ENCODE results near the gene MLLT3.

GRCh38 chr9:20391208-20391607 lies 231.1 kb downstream of the MLLT3 start:
- no peak for TF ChIP-seq CTCF (IDR thresholded peaks at IDR 0.05; ENCODE audit: control extremely low read depth in 1 of 3, insufficient read depth in 1 of 3, low read depth in 1 of 3, low read length in 3 of 3)
- no peak for TF ChIP-seq EZH2 (IDR thresholded peaks at IDR 0.05; ENCODE audit: low read depth, low read length, severe bottlenecking)
- TF ChIP-seq POLR2A (IDR thresholded peaks at IDR 0.05; ENCODE audit: control extremely low read depth in 1 of 2, low read depth in 2 of 2, low read length in 2 of 2): no peak
- TF ChIP-seq YY1 (IDR thresholded peaks at IDR 0.05; ENCODE audit: low read depth, low read length): no peak
- no peak for TF ChIP-seq BRCA1 (IDR thresholded peaks at IDR 0.05; ENCODE audit: low read depth, low read length)
- TF ChIP-seq POLR2AphosphoS5 (IDR thresholded peaks at IDR 0.05; ENCODE audit: low read depth, low read length): no peak
- TF ChIP-seq EGR1 (IDR thresholded peaks at IDR 0.05; ENCODE audit: borderline replicate concordance, low read depth, low read length): no peak
- no peak for TF ChIP-seq EP300 (IDR thresholded peaks at IDR 0.05; ENCODE audit: borderline replicate concordance in 1 of 2, low read depth in 2 of 2, low read length in 2 of 2)
- TF ChIP-seq TAF1 (IDR thresholded peaks at IDR 0.05; ENCODE audit: low read depth, low read length): no peak
- TF ChIP-seq TBP (IDR thresholded peaks at IDR 0.05; ENCODE audit: low read depth, low read length): no peak
- TF ChIP-seq RXRA (IDR thresholded peaks at IDR 0.05; ENCODE audit: insufficient read depth, low read depth, low read length): no peak
- TF ChIP-seq FOSL1 (IDR thresholded peaks at IDR 0.05; ENCODE audit: insufficient read depth, low read depth, low read length): no peak
- TF ChIP-seq, protein P1, sequence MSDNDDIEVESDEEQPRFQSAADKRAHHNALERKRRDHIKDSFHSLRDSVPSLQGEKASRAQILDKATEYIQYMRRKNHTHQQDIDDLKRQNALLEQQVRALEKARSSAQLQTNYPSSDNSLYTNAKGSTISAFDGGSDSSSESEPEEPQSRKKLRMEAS (IDR thresholded peaks at IDR 0.05): no peak
- no peak for TF ChIP-seq ZNF274 (IDR thresholded peaks at IDR 0.05; ENCODE audit: borderline replicate concordance, extremely low read depth, low read length)

Data from H1 (cell line).